IMR-90 (cell line): Measurements from ENCODE around the gene PSMA6. TPM values are rescaled to one million over a fixed set of nuclear protein-coding genes. Genes with fewer than 3 reads are reported as not detected.

Source experiments
- ATAC-seq: fragments of 200-7000 bp; cut with Tn5 transposase; 2 replicates; pipeline ENCODE4 v1.9.1; 2020; ENCODE audit warnings: low read depth, mild to moderate bottlenecking, moderate library complexity
- BruUV-seq: library from RNA; stranded (reverse); fragments of 400-500 nt; replicated peaks from 2 replicates; lab custom pipeline; 2021; lab: Mats Ljungman, UMichigan
- CTCF ChIA-PET: fragments of 300-600 bp; formaldehyde crosslinking; extraction: SDS; loops from one replicate; lab custom pipeline; 2021; ENCODE audit warnings: antibody characterized with exemption; lab: Yijun Ruan, JAX
- POLR2A ChIA-PET: fragments of 300-600 bp; sonication (Branson Sonifier 250); formaldehyde crosslinking; loops from one replicate; lab custom pipeline; 2022; ENCODE audit warnings: antibody characterized with exemption; ENCODE audit not compliant: unreplicated experiment; lab: Charles Lee
- DNase-seq: peaks from one replicate; pipeline ENCODE4 v3.0.0; 2013
- H2AFZ ChIP-seq: replicated peaks from 2 replicates; pipeline ENCODE3; 2013; ENCODE audit warnings: low read length, mild to moderate bottlenecking; ENCODE audit not compliant: poor library complexity
- H2AK5ac ChIP-seq: 2 replicates; pipeline ENCODE4 v1.6.1; 2013; ENCODE audit warnings: low read depth, low read length, inconsistent platforms
- H2AK9ac ChIP-seq: replicated peaks from 2 replicates; pipeline ENCODE3; 2013; ENCODE audit warnings: mild to moderate bottlenecking, low read depth, low read length, moderate library complexity; ENCODE audit not compliant: poor library complexity
- H2BK120ac ChIP-seq: 2 replicates; pipeline ENCODE4 v1.6.1; 2013; ENCODE audit warnings: low read depth, low read length, inconsistent platforms
- H2BK15ac ChIP-seq: 3 replicates; pipeline ENCODE4 v1.6.1; 2013; ENCODE audit warnings: low read depth, low read length, inconsistent platforms
- H2BK20ac ChIP-seq: 2 replicates; pipeline ENCODE4 v1.6.1; 2013; ENCODE audit warnings: low read depth, mild to moderate bottlenecking, inconsistent platforms, low read length, moderate library complexity
- H2BK5ac ChIP-seq: 2 replicates; pipeline ENCODE4 v1.6.1; 2013; ENCODE audit warnings: mild to moderate bottlenecking, low read depth, low read length, inconsistent platforms; ENCODE audit not compliant: poor library complexity, severe bottlenecking
- H3K14ac ChIP-seq: replicated peaks from 2 replicates; pipeline ENCODE4 v1.6.1; 2013; ENCODE audit warnings: low read depth, low read length, inconsistent platforms
- H3K18ac ChIP-seq: 2 replicates; pipeline ENCODE4 v1.6.1; 2013; ENCODE audit warnings: low read depth, low read length, control low read depth
- H3K23ac ChIP-seq: 2 replicates; pipeline ENCODE4 v1.6.1; 2013; ENCODE audit warnings: low read depth, low read length, inconsistent platforms
- H3K27ac ChIP-seq: 2 replicates; pipeline ENCODE4 v1.5.1; 2013; ENCODE audit warnings: mild to moderate bottlenecking, control low read depth, low read length; ENCODE audit not compliant: insufficient read depth
- H3K27me3 ChIP-seq: 2 replicates; pipeline ENCODE4 v1.6.1; 2013; ENCODE audit warnings: low read length; ENCODE audit not compliant: control insufficient read depth, insufficient read depth
- H3K36me3 ChIP-seq: 2 replicates; pipeline ENCODE4 v1.6.1; 2013; ENCODE audit warnings: low read length, mixed read lengths; ENCODE audit not compliant: control insufficient read depth, insufficient read depth
- H3K4ac ChIP-seq: 2 replicates; pipeline ENCODE4 v1.6.1; 2013; ENCODE audit warnings: low read depth, low read length, inconsistent platforms
- H3K4me1 ChIP-seq: 2 replicates; pipeline ENCODE4 v1.6.1; 2013; ENCODE audit warnings: low read length, mixed read lengths; ENCODE audit not compliant: control insufficient read depth, insufficient read depth
- H3K4me2 ChIP-seq: 2 replicates; pipeline ENCODE4 v1.6.1; 2013; ENCODE audit warnings: low read depth, mild to moderate bottlenecking, control low read depth, low read length, moderate library complexity
- H3K4me3 ChIP-seq: 2 replicates; pipeline ENCODE4 v1.5.1; 2013; ENCODE audit warnings: low read depth, mild to moderate bottlenecking, control low read depth, low read length, moderate library complexity; ENCODE audit not compliant: insufficient read depth
- H3K56ac ChIP-seq: 2 replicates; pipeline ENCODE4 v1.6.1; 2013; ENCODE audit warnings: low read length, inconsistent platforms; ENCODE audit not compliant: insufficient read depth; ENCODE audit errors: extremely low read depth
- H3K79me1 ChIP-seq, 2 experiments: 2 replicates each; pipeline ENCODE4 v1.6.1; 2013; ENCODE audit warnings: low read length in 2 of 2, inconsistent platforms in 1 of 2, low read depth in 1 of 2
- H3K9ac ChIP-seq: 2 replicates; pipeline ENCODE4 v1.6.1; 2013; ENCODE audit warnings: low read depth, low read length, control low read depth
- H3K9me1 ChIP-seq: 2 replicates; pipeline ENCODE4 v1.6.1; 2013; ENCODE audit warnings: low read length, inconsistent platforms; ENCODE audit not compliant: insufficient read depth
- H3K9me3 ChIP-seq: 2 replicates; pipeline ENCODE4 v1.6.1; 2013; ENCODE audit warnings: low read length; ENCODE audit not compliant: control insufficient read depth, insufficient read depth
- H4K20me1 ChIP-seq: 2 replicates; pipeline ENCODE4 v1.6.1; 2013; ENCODE audit warnings: low read length, inconsistent platforms; ENCODE audit not compliant: insufficient read depth
- H4K5ac ChIP-seq: 2 replicates; pipeline ENCODE4 v1.6.1; 2013; ENCODE audit warnings: mild to moderate bottlenecking, low read depth, low read length, control low read depth
- H4K8ac ChIP-seq, 2 experiments: 2 replicates each; pipeline ENCODE4 v1.6.1; 2013; ENCODE audit warnings: low read depth in 2 of 2, low read length in 2 of 2, control low read depth in 1 of 2, inconsistent platforms in 1 of 2
- H4K91ac ChIP-seq: 2 replicates; pipeline ENCODE4 v1.6.1; 2013; ENCODE audit warnings: low read depth, low read length, inconsistent platforms; ENCODE audit not compliant: insufficient read depth
- BHLHE40 ChIP-seq: fragments of 150-350 bp; IDR thresholded peaks from 2 replicates; pipeline ENCODE4 v1.6.1; 2016; ENCODE audit warnings: mild to moderate bottlenecking, low read depth, low read length
- CEBPB ChIP-seq: IDR thresholded peaks from 2 replicates; pipeline ENCODE4 v1.6.1; 2012; ENCODE audit warnings: low read depth, low read length, improper control_type of control experiment
- CHD1 ChIP-seq: IDR thresholded peaks from 2 replicates; pipeline ENCODE4 v1.6.1; 2012; ENCODE audit warnings: low read depth, low read length, improper control_type of control experiment
- CTCF ChIP-seq: conservative IDR thresholded peaks from 2 replicates; pipeline ENCODE4 v1.5.1; 2012; ENCODE audit warnings: mild to moderate bottlenecking, low read depth, low read length, improper control_type of control experiment
- ELK1 ChIP-seq: fragments of 150-350 bp; IDR thresholded peaks from 2 replicates; pipeline ENCODE4 v1.6.1; 2016; ENCODE audit warnings: low read depth, mild to moderate bottlenecking, low read length, moderate library complexity, borderline replicate concordance
- FOS ChIP-seq: fragments of 150-350 bp; IDR thresholded peaks from 2 replicates; pipeline ENCODE4 v1.6.1; 2016; ENCODE audit warnings: low read depth, low read length
- MAFK ChIP-seq: IDR thresholded peaks from 2 replicates; pipeline ENCODE4 v1.6.1; 2012; ENCODE audit warnings: low read depth, low read length, improper control_type of control experiment
- MAZ ChIP-seq: IDR thresholded peaks from 2 replicates; pipeline ENCODE4 v1.6.1; 2012; ENCODE audit warnings: low read depth, mild to moderate bottlenecking, low read length, improper control_type of control experiment, moderate library complexity, borderline replicate concordance
- MXI1 ChIP-seq: IDR thresholded peaks from 2 replicates; pipeline ENCODE4 v1.6.1; 2012; ENCODE audit warnings: low read depth, mild to moderate bottlenecking, low read length, moderate library complexity, borderline replicate concordance
- NFE2L2 ChIP-seq: fragments of 150-350 bp; IDR thresholded peaks from 2 replicates; pipeline ENCODE4 v1.6.1; 2016; ENCODE audit warnings: low read depth, mild to moderate bottlenecking, low read length
- POLR2A ChIP-seq: IDR thresholded peaks from 2 replicates; pipeline ENCODE4 v1.6.1; 2012; ENCODE audit warnings: mild to moderate bottlenecking, low read depth, low read length
- RAD21 ChIP-seq: IDR thresholded peaks from 2 replicates; pipeline ENCODE4 v1.6.1; 2012; ENCODE audit warnings: low read length, improper control_type of control experiment
- RCOR1 ChIP-seq: IDR thresholded peaks from 2 replicates; pipeline ENCODE4 v1.6.1; 2012; ENCODE audit warnings: mild to moderate bottlenecking, low read length, improper control_type of control experiment; ENCODE audit not compliant: insufficient replicate concordance
- RFX5 ChIP-seq: IDR thresholded peaks from 2 replicates; pipeline ENCODE4 v1.8.0; 2012; ENCODE audit warnings: low read depth, mild to moderate bottlenecking, low read length, moderate library complexity
- SMC3 ChIP-seq: fragments of 150-350 bp; IDR thresholded peaks from 2 replicates; pipeline ENCODE4 v1.6.1; 2016; ENCODE audit warnings: low read depth, mild to moderate bottlenecking, antibody characterized with exemption, low read length, moderate library complexity
- USF2 ChIP-seq: fragments of 150-350 bp; IDR thresholded peaks from 2 replicates; pipeline ENCODE4 v1.6.1; 2017; ENCODE audit warnings: mild to moderate bottlenecking, antibody characterized with exemption, low read length, low read depth
- WGBS, 2 experiments: methylation state at CpG; one replicate each; pipeline versions ENCODE4 v1.1.5 to v1.1.7; 2013; ENCODE audit warnings: missing lambda C conversion rate in 2 of 2; ENCODE audit not compliant: insufficient read length in 1 of 2; ENCODE audit errors: extremely low coverage in 2 of 2; 5-methylcytosine and 5-hydroxymethylcytosine counted together
- dilution Hi-C: fragments of 300-500 bp; cut with HindIII; formaldehyde crosslinking; loops from one replicate; pipeline ENCODE4 v1.14.3; 2018; ENCODE audit warnings: low sequenced_read_pairs; ENCODE audit not compliant: unreplicated experiment
- in situ Hi-C: fragments of 300-500 bp; cut with MboI; formaldehyde crosslinking; loops from 3 replicates; pipeline ENCODE4 v1.14.3; 2019; ENCODE audit warnings: low sequenced_read_pairs, inconsistent platforms, mixed read lengths
- intact Hi-C: fragments of 100-400 bp; cut with micrococcal nuclease; formaldehyde crosslinking; loops from 2 replicates; pipeline ENCODE4 v1.10.0; 2022
- polyA plus RNA-seq, 3 experiments: library from polyadenylated mRNA; depleted of rRNA; stranded (reverse); fragments of >200 nt; gene quantifications; 2 replicates each; pipeline ENCODE4 v1.2.3, GENCODE V29; 2012; ENCODE audit warnings: low replicate concordance in 1 of 3
- total RNA-seq: library from RNA; depleted of rRNA; stranded (reverse); fragments of >200 nt; gene quantifications from 2 replicates; pipeline ENCODE4 v1.2.3, GENCODE V29; 2012

PSMA6 gene
- total and polyA plus RNA-seq, 2 of the 4 experiments (the other 2 are of a cell fraction): 184 to 530 TPM

GRCh38 chr14:35305633-35306032 lies 13.5 kb downstream of the PSMA6 start:
- in situ Hi-C loops (no loop called here), intact Hi-C loops (loop anchor here (5.0 kb wide), 1 partner anchor 97 kb away; the partner anchor contains the start of gene NFKBIA), dilution Hi-C loops (no loop called here)
- Histone ChIP-seq H2BK120ac (no peak overlapping the region), H2BK5ac (no peak overlapping the region), H3K27me3 (no peaks in the 10 kb centered on the region), H3K4me3 (no peak overlapping the region), H4K20me1 (peaks cover 55% of the 10 kb centered on the region), H3K9me1 (no peaks in the 10 kb centered on the region), H2AK5ac (no peak overlapping the region), H3K4me1 (peaks cover under 1% of the 10 kb centered on the region; the same call in 1 of the 2 replicates), H2AFZ (no peak overlapping the region), H3K9me3 (no peaks in the 10 kb centered on the region), H2BK15ac (no peak overlapping the region), H3K18ac (no peak overlapping the region), H4K91ac (no peak overlapping the region), H3K27ac (no peak overlapping the region), H3K56ac (no peak overlapping the region), H3K9ac (no peak overlapping the region), H3K23ac (no peak overlapping the region), H2AK9ac (no peak overlapping the region), H3K79me1 (peaks cover 13 to 38% of the 10 kb centered on the region in 2 experiments; a peak in 3 of 4 replicates), H4K5ac (no peak overlapping the region), H4K8ac (no peak overlapping the region), H3K4ac (no peak overlapping the region), H2BK20ac (no peak overlapping the region), H3K14ac (no peak overlapping the region), H3K4me2 (no peak overlapping the region), H3K36me3 (peaks cover 15% of the 10 kb centered on the region)
- TF ChIP-seq CEBPB (no peak), RFX5 (no peak), MAZ (no peak), SMC3 (no peak), BHLHE40 (no peak), NFE2L2 (no peak), CTCF (no peak), RAD21 (no peak), ELK1 (no peak), MAFK (no peak), MXI1 (no peak), RCOR1 (no peak), USF2 (no peak), FOS (no peak), POLR2A (no peak), CHD1 (no peak)
- POLR2A ChIA-PET: interaction anchor here (1.0 kb wide), 1 partner anchor 13 kb away, joined by 4 read pairs; the partner anchor contains the start of gene PSMA6
- no CpG with 5 or more reads among the region's 3 CpGs for WGBS, 2 experiments
- BruUV-seq: no TSS peak
- DNase-seq: no peak
- no peak for ATAC-seq
- CTCF ChIA-PET: no interaction called here
